CD4-positive, alpha-beta T cell treated with Interleukin-6 at 100 ng/mL for 8 hours (primary cell): ENCODE results near the gene ARMC9.
"Not testable (repeated sequence)": the region's sequence is repeated elsewhere in the genome, so short reads cannot be mapped to it uniquely, and the experiment has no call there.

ENCODE experiments used
- DNase-seq: peaks from one replicate; pipeline ENCODE4 v3.0.0-alpha.2; 2020; ENCODE audit warnings: mixed read lengths, low spot score

Gene ARMC9, protein sequence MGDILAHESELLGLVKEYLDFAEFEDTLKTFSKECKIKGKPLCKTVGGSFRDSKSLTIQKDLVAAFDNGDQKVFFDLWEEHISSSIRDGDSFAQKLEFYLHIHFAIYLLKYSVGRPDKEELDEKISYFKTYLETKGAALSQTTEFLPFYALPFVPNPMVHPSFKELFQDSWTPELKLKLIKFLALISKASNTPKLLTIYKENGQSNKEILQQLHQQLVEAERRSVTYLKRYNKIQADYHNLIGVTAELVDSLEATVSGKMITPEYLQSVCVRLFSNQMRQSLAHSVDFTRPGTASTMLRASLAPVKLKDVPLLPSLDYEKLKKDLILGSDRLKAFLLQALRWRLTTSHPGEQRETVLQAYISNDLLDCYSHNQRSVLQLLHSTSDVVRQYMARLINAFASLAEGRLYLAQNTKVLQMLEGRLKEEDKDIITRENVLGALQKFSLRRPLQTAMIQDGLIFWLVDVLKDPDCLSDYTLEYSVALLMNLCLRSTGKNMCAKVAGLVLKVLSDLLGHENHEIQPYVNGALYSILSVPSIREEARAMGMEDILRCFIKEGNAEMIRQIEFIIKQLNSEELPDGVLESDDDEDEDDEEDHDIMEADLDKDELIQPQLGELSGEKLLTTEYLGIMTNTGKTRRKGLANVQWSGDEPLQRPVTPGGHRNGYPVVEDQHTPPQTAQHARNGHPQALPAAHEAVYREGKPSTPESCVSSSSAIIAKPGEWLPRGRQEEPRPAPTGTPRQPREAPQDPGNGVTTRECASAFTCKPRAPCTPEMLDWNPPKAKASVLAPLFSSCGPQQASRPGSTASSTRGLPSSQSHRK

DNA sequence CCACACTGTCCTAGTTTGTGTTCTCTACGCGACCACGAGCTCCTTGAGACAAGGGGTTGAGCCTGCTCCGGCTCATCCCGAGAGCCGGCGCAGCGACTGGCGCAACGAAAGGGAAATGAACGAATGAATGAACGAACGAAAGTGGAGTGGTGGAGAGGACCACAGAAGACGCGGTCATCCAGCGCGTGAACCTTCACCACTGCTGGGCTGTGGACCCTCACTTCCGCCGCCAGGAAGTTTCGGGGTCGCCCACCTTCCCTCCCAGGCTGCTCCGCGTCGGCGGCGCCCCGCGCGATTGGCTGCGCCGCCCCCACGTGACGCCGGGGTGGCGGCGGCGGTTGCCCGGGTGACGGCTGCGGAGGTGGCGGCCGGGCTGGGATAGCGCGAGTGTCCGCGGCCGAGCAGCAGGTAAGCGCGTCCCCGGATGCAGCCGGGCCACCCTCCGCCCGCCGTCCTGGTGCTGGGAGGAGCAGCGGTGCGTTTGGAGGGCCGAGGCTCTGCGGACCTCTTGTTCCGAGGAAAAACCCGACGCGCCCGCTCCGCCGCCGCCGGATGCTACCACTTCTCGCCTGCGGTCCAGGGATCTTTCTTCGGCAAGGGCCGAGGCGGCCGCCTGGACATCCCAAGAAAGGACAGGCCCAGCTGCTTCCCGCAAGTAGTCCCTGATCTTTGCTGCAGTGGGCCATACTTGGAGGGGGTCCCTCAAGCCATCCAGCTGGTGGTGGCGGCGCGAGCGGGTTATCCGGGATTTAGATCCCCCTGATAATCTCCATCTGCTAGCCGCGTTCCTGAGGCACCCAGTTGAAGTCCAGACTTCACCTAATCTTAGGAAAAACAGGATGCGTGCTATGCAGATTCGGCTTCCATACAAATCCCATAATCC is at the start of gene ARMC9:
ARMC9 (plus strand) TSS at position 341 of the 883 bp plus-strand sequence. CDS start 7,608 bp downstream, outside the sequence.
- DNase-seq = peak; percentile 55

DNA sequence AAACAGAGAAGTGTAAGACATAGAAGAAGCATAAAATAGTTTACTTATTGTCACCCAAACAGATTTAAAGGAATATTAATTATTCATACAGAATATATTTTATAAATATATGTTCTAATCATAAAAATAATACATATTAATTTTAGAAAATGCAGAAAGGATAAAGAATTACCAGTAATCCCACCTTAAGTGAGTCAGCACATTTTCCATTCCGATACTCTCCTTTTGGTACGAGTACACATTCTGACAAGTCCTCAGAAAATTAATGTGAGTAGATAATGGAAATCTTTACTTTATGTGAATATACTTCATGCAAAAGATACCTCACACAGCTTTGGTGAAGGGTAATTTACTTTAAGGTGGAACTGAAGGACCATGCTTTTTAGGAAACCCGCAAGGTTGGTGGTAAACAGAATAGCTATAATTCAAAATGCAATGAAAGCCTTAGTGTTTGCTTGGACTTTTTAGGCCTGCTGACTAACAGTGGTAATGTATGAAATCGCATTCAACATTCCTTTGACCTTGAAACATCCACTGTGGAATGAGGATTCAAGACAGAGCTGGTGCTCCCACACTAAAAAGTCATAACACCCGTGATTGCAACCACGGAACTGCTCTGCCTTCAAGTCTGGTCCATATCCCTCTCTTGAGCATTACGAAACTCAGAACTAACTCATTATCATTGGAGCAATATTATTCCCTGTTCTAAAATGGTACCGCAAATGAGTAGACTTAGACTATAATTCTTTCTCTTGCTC is 45.5 kb upstream of the ARMC9 start:
- no peak for DNase-seq

DNA sequence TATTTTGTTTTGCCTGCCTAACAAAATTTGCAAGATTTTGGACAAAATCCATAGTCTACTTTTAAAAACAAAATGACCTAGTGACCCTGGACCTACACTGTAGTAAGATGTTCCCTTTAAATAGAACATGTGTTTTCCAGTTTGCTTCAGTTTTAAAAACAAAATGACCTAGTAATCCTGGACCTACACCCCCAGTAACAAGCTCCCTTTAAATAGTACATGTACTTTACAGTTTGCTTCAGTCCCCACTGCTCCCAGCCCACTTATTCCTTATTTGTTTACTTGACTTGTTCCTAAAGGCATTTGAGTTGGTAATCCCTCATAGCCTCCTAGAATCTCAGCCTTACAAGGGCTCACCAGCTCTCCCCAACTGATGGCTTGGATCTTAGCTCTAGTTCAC is 39.1 kb upstream of the ARMC9 start:
- no peak for DNase-seq

DNA sequence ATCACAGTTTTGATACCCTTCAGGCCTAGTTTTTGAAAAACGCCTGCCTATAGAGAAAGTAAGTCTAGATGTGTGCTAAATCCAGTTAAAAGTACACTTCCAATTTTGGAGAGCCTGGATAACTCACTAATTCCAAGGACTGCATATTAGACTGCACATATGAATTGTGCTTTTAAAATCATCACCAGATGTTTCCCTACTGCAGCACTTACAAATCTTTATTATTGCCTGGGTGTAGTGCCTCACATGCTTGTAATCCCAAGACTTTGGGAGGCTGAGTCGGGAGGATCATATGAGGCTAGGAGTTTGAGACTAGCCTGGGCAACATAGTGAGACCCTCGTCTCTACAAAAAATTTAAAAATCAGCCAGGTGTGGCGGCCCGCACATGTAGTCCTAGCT is 37.7 kb upstream of the ARMC9 start:
- no peak for DNase-seq

DNA sequence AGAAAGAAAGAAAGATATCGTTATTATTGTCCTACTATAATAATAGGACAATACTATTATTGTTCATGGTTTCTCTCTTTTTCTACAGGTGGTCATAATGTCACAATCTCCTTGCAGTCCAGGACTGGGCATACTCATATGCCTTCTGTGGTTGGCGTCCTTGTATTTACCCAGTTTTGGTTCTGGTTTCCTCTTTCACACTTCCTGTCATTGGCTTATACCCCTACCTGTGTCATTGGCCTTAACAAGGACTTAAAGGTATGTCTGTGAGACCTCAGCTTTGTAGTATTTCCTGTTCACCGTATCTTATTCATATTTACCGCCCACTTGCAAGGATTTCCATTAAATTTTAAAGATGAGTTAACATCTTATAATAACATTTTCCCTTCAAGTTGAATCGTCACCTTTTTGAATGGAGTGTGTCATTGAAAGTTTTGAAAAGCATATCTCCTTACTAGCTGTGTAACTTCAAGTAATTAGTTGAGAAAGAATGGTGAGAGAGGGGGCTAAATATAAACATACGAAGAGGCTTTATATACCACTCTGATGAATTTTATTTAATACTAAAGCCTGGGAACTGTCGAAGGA is 37.1 kb upstream of the ARMC9 start:
- no peak for DNase-seq

DNA sequence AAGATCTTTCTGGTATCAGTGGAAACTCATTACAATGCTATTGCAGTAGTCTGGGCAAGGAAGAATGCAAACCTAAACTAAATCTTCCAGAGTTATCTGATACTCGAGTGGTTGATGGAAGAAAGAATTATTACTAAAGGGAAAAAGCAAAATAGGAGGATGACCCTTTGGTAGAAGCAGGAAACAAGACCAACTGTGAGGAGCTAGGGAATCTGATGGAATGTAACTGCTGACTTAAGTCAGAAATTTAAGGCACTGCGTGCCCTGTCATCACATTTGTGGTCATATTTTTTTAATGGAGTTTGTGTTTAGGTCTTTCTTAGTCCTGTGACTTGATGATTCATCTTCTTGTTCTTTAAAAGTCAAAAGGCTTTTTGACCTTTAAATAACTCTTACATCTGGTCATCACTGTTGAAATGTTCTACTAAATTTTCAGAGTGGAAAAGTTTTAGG is 36.5 kb upstream of the ARMC9 start:
- no peak for DNase-seq

DNA sequence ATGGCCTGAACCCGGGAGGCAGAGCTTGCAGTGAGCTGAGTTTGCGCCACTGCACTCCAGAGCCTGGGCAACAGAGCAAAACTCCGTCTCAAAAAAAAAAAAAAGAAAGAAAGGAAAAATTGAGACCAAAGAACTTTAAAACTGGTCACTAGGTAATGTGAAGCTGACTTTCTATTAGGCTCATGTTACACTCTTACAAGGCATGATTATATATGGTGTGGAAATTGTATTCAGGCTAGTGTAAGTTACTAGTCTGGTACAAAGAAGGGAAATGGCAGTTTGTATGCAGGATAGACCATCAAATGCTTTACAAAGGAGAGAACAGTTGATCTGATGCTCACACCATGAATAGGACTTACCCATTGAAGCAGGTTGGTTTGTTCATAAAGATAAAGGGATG is 35.4 kb upstream of the ARMC9 start:
- no peak for DNase-seq

DNA sequence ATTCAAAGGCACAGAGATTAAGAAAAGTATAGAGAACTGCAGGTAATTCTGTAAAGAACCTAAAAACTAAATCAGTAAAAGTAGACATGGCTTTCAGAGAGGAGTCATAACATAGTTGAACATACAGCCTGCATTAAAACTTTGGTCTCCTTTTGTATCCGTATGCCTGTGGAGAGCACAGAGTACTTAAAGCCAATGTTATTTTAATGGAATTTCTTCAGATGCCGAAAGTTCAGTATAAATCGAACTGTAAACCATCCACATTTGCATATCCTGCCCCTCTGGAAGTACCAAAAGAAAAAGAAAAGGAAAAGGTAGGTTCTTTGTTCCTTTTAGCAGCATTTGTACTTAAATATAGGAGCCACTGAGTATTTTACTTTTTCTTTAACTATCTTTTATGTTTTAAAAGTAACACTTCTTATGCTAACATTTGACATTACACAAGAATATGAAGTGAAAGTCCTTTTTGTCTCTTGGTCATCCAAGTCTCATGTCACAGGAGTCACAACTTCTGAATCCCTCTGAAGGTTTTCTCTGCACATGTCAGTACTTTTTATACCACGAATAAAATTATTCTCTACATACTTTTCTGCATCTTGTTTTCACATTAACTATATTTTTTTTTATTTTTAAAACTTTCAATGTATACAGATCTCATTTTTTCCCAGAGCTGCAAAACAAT is 34.9 kb upstream of the ARMC9 start:
- DNase-seq = no peak

DNA sequence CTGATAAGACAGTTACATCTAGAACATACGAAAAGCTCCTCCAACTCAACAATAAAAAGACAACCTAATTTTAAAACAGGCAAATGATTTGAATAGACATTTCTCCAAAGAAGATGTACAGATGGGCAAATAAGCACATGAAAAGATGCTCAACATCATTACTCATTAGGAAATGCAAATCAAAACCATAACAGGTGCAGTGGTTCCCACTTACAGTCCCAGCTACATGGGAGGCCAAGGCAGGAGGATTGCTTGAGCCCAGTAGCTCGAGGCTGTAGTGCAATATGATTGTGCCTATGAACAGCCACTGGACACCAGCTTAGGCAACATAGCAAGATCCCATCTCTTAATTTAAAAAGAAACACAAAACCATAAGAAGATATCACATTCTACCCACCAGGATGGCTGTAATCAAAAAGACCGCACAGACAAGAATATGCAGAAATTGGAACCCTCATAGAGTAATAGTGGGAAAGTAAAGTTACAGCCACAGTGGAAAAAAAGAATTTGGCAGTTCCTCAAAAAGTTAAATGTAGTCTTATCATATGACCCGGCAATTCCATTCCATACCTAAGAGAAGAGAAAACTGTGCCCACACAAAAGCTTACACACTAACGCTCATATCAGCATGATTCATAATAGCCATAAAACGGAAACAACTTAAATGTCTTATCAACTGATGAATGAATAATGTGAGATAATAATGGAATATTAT is 30.5 kb upstream of the ARMC9 start:
- DNase-seq = no peak

DNA sequence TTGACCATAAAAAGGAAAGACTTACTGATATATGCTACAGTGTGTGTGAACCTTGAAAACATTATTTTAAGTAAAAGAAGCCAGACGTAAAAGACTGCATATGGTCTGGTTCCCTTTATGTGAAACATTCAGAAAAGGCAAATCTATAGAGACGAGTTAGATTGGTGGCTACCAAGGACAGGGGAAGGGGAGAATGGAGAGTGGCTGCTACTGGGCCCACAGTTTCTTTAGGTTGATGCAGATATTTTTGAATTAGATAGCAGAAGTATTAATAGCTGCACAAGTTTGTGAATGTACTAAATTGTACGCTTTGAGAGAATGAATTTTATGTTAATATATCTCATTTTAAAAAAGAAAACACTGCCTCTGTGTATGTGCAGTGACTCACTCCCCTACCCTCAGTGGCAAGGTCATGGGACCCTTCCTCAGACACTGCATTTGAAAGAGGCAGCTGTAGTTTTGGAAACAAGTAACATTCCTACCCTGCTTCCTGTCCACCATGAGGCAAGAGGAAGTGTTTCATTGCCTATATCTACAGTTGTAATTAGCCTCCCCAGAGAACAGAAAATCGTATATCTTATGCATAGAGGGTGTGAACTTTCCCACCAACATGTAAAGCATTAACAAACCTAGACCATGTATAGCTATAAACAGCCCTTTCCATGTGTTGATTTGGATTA is 29.8 kb upstream of the ARMC9 start:
- DNase-seq = no peak

DNA sequence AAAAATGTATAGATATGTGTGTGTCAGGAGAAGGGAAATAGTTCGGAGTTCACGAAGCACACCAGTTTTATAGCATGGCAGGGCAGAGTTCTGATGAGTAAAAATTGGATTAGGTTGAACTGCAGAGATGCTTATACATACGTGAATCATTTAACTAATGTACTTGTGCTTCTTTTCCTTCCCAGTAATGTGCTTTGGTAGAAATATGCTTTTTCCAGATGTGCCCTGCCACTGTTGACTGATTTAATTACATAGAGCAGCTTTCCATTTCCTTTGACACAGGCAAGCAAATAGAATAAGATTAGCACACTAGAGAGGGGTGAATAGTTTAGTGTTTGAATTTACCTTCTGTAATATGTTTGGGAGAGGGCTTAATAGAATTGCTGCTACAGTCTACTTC is 28.9 kb upstream of the ARMC9 start:
- no peak for DNase-seq

DNA sequence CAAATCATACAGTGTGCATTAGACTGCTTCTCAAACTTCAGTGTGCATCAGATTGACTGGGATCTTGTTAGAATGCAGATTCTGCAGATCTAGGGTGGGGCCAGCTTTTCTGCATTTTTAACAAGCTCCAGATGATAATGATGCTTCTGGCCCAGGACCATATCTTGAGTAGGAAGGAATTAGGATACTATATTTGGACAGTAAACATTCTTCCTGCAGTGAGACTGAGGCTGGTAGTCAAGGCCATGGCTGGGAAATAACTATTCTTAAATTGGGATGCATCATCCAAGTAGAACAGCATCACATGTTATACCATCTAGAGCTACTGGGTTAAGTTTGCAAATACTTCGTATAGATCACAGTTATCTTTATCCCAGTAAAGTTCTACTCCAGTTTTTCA is 28.4 kb upstream of the ARMC9 start:
- DNase-seq = no peak

DNA sequence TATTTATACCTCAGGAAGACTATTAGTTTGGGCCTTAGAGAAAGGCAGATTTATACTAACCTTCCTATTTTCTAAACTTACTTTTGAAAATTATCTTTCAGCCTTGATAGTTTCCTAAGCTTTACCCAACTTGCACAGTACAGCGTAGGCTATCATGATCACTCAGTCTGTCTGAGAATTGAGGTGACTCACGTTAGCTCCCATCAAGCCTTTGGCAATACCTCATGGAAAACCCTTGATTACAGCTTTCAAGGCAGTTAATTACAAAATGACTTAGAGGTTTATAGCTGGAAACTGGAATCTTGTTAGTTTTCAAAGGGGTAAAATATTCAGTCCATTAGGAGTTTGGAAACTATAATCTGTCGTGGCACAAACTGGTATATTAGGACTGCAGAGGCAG is 26.4 kb upstream of the ARMC9 start:
- no peak for DNase-seq

DNA sequence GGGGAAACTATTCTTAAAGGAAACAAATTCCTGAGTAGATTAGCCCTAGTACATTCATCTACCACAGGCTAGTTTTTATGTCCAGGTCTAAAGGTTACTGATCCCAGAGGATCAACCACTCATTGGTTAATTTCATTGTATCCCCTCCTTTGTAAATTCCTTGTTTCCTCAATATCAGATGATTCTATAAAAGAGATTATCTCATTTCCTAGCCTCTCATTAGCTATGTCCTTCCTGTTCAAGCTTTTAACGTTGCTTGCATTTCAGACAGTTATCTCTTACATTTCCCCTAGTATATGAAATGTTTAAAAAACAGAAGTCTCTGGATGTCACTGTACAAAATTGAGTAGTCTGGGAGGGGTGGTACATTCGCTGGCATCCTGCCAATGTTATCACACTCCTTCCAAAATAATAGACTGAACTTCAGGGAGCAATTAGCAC is 24.2 kb upstream of the ARMC9 start:
- no peak for DNase-seq

DNA sequence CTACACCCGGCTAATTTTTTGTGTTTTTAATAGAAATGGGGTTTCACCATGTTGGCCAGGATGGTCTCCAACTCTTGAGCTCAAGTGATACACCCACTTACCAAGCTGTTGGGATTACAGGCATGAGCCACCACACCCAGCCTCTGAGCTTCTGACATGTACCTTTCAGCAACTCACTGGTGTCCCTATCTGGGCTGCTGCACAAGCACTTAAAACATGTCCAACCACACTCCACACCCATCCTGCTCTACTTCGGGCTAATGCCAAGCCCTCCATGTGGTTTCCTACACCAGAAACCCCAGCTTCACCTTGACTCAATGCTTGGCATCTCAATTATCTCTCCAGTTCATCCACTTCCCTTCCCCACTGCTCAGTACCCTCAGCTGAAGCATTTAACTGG is 22.4 kb upstream of the ARMC9 start:
- DNase-seq = no peak

DNA sequence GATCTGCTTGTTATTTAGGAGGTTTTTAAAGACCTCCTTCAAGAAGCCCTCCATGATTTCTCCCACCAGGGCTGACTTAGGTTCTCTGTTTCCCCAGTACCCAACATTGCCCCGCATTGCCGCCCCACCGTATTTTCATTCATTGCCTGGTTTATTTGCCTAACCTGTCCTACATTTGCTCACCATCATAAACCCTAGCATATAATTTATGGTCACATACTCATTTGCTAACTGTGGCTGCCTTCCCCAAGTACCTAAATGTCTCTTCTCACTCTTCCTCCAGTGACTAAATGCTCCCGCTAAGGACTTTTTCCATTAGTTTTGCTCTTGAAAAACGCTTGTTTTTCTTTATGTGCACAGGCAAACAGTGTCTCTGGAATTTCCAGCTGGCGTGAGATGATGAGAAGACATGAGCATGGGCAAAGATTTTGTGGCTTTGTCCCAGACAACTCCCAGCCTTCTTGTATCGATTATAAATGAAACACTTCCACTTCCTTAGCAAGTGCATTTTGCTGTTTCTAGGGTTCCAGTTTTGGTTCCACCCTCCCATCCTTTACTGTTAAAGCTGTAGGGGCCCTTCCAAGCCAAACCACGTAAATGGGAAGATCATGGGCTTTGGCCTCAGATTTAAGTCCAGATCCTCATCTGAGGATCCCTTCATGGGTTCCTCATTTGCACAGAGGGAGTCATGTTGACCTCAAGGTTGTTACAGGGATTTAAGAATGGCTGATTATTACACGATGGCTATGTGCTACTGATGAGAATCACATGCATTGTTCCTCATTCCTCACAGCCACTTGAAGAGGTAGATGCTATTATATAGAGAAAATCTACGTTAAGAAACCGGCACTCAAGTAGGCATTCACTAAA is 21.0 kb upstream of the ARMC9 start:
- DNase-seq = no peak

DNA sequence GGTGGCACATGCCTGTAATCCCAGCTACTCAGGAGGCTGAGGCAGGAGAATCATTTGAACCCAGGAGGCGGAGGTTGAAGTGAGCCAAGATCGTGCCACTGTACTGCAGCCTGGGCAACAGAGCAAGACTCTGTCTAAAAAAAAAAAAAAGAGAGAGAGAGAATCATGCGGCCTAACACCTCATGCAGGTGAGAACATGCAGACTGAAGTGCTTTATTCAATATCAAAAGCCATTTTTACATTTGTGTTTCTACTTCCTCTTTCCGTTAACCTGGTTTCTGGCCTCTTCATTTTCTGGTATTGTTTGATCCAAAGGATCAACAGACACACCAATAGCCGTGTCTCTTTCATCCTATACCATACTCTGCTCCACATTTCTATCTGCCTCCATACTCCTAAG is 19.6 kb upstream of the ARMC9 start:
- not testable (repeated sequence) for DNase-seq

DNA sequence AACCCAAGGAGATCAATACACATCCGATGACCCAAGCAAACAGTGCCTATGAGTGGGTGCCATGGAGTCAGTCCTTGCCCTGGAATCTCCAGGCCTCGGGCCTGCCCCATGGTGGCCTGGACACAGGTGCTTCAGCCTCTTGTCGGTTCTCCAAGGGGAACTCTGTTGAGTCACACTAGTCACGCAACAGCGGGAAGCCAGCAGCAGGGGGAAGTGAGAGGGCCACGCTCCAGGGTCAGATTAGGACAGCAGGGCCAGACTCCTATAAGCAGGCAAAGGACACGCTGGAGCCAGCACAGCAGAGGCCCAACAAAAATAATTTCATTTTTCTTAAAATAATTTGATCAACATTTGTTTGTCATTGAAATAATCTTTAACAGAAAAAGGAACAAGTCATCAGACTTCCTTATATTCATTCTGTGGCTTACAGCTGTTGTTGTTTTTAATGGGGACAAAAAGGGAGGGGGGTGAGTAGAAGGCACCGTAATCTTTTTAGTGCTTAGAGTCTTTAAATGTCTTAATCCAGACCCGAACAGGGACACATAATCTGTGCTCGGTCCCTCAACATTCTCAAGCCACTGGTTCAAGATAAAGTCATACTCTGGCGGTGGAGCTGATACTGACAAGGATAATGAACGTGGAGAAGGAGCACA is 16.4 kb upstream of the ARMC9 start:
- no peak for DNase-seq
